GM20000 (cell line): ENCODE results near the gene NDEL1.

Source experiments
- DNase-seq: peaks from one replicate; pipeline ENCODE4 v3.0.0; 2012; ENCODE audit warnings: low spot score
- TF ChIP-seq, protein P1 (sequence below): IDR thresholded peaks from 2 replicates; pipeline ENCODE4 v1.5.1; 2012; ENCODE audit warnings: mild to moderate bottlenecking, control low read depth; ENCODE audit errors: extremely low read depth, missing control alignments

The NDEL1 gene

GRCh38 chr17:8417806-8418205, 17.9 kb upstream of the NDEL1 start:
- no peak for DNase-seq
- TF ChIP-seq, protein P1, sequence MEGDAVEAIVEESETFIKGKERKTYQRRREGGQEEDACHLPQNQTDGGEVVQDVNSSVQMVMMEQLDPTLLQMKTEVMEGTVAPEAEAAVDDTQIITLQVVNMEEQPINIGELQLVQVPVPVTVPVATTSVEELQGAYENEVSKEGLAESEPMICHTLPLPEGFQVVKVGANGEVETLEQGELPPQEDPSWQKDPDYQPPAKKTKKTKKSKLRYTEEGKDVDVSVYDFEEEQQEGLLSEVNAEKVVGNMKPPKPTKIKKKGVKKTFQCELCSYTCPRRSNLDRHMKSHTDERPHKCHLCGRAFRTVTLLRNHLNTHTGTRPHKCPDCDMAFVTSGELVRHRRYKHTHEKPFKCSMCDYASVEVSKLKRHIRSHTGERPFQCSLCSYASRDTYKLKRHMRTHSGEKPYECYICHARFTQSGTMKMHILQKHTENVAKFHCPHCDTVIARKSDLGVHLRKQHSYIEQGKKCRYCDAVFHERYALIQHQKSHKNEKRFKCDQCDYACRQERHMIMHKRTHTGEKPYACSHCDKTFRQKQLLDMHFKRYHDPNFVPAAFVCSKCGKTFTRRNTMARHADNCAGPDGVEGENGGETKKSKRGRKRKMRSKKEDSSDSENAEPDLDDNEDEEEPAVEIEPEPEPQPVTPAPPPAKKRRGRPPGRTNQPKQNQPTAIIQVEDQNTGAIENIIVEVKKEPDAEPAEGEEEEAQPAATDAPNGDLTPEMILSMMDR = no peak

GRCh38 chr17:8418471-8418870, 17.2 kb upstream of the NDEL1 start:
- no peak for DNase-seq
- TF ChIP-seq, protein P1 = no peak

DNA sequence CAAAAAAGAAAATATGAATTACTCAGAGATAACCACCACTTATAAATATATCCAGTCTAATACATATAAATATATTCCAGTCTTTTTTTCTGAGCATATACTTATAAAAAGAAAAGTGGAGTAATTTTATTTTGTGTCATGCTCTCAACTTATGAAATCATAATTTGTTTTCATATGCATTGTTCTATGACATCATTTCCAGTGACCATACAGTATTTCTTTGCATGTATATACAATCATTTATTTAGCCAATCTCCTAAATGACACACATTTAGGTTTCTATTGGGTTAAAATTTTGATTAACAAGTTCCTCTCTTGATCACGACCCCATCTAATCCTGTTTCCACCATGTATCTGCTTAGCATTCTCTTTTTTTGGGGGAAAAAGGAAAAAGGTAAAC, 16.4 kb upstream of the NDEL1 start:
- TF ChIP-seq, protein P1 = no peak
- DNase-seq = no peak

- TF ChIP-seq, protein P1 = no peak
- no peak for DNase-seq
These were observed 15.4 kb upstream of the NDEL1 start for GRCh38 chr17:8420041-8420934.

GRCh38 chr17:8421571-8421970, 14.1 kb upstream of the NDEL1 start:
- DNase-seq = no peak
- TF ChIP-seq, protein P1 = no peak

- DNase-seq = no peak
- TF ChIP-seq, protein P1 = no peak
These were observed 9.5 kb upstream of the NDEL1 start for GRCh38 chr17:8426094-8426720.

GRCh38 chr17:8426802-8427201, 8.9 kb upstream of the NDEL1 start:
- no peak for DNase-seq
- TF ChIP-seq, protein P1 = no peak
